ENCODE data around the gene MSX2. TPM values are rescaled to one million over a fixed set of nuclear protein-coding genes. Genes with fewer than 3 reads are reported as not detected.

Gene MSX2
- total and polyA plus RNA-seq, 2 donors (not counting 1 experiment from before 2014, with no cell fraction given) = not detected

- ATAC-seq (ENCODE audit: low read depth) (no peak), DNase-seq (no peak)
- peaks cover 3% of the 10 kb centered on the region for H3K9me3 Mint-ChIP-seq (ENCODE audit: insufficient read depth)
- Histone ChIP-seq H3K36me3 (replicated peaks in 1 of 2; ENCODE audit: control extremely low read depth in 1 of 2, control insufficient read depth in 1 of 2, extremely low read depth in 1 of 2, insufficient read depth in 2 of 2, low read length in 1 of 2) (no peaks in the 10 kb centered on the region), H4K20me1 (ENCODE audit: control insufficient read depth, insufficient read depth, low read length, poor library complexity, severe bottlenecking) (no peaks in the 10 kb centered on the region), H3K4me2 (replicated peaks; ENCODE audit: low read depth, low read length, poor library complexity, severe bottlenecking) (no peak overlapping the region), H3K79me2 (ENCODE audit: control insufficient read depth, insufficient read depth, low read length) (no peaks in the 10 kb centered on the region), H3K27me3 (replicated peaks in 1 of 4; ENCODE audit: control extremely low read depth in 1 of 4, control insufficient read depth in 3 of 4, insufficient read depth in 4 of 4, low read length in 3 of 4) (peaks cover 0 to 44% (median 19%) of the 10 kb centered on the region in 4 experiments), H3K9me3 (ENCODE audit: control extremely low read depth in 1 of 3, control insufficient read depth in 2 of 3, insufficient read depth in 1 of 3, low read length in 2 of 3) (peaks cover 0 to 25% (median 0%) of the 10 kb centered on the region in 3 donors), H3K9ac (ENCODE audit: low read length) (no peak overlapping the region), H3K27ac (ENCODE audit: low read length in 2 of 2) (no peak overlapping the region), H2AFZ (ENCODE audit: insufficient read depth, low read depth, low read length, poor library complexity, severe bottlenecking) (no peak overlapping the region), H3K4me1 (ENCODE audit: control insufficient read depth in 2 of 2, insufficient read depth in 2 of 2, low read length in 2 of 2) (no peaks in the 10 kb centered on the region), H3K4me3 (ENCODE audit: control extremely low read depth in 1 of 5, extremely low read depth in 1 of 5, insufficient read depth in 1 of 5, low read depth in 2 of 5, low read length in 4 of 5) (no peak overlapping the region)
- H3K27ac Mint-ChIP-seq = no peak overlapping the region
- TF ChIP-seq CTCF (IDR thresholded peaks at IDR 0.05) (no peak), EZH2 (IDR thresholded peaks at IDR 0.05; ENCODE audit: borderline replicate concordance, insufficient read depth, low read depth, low read length, poor library complexity, severe bottlenecking) (no peak)
- intact Hi-C loops (cut with micrococcal nuclease) = no loop called here
- ChIA-PET POLR2A (no interaction called here), CTCF (no interaction called here)
- peaks cover 56% of the 10 kb centered on the region for H3K27me3 Mint-ChIP-seq
- 75% methylated on average over 1 of the region's 1 CpG for WGBS (ENCODE audit: insufficient coverage)
- no peak overlapping the region for H3K4me3 Mint-ChIP-seq
- no peaks in the 10 kb centered on the region for H3K4me1 Mint-ChIP-seq
Measured at GRCh38 chr5:174736777-174737176, 12.4 kb downstream of the MSX2 start.

DNA sequence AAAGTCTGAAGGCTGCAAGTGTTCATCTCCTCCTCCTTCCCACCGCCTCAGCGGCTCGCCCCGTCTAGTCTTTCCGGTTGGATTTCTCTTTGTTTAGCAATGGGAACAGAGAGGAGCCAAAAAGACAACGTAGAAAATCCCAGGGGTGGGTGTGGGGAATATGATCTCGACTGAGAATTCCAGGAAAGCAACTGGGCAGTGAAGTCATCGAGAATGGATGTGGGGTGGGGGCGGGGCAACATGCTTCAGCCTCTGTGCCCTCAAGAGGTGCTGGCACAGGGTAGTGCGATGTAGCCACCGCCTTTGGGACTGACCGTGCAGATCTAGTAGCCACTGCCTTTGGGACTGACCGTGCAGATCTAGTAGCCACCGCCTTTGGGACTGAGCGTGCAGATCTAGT lies 12.9 kb downstream of the MSX2 start:
- TF ChIP-seq EZH2 (IDR thresholded peaks at IDR 0.05; ENCODE audit: borderline replicate concordance, insufficient read depth, low read depth, low read length, poor library complexity, severe bottlenecking) = no peak
- TF ChIP-seq CTCF (IDR thresholded peaks at IDR 0.05) = no peak
- WGBS (ENCODE audit: insufficient coverage) = 46% methylated on average over 10 of the region's 15 CpGs
- ChIA-PET POLR2A (no interaction called here), CTCF (no interaction called here)
- no peaks in the 10 kb centered on the region for H3K36me3 ChIP-seq (replicated peaks in 1 of 2; ENCODE audit: control extremely low read depth in 1 of 2, control insufficient read depth in 1 of 2, extremely low read depth in 1 of 2, insufficient read depth in 2 of 2, low read length in 1 of 2)
- peaks cover 0 to 39% (median 17%) of the 10 kb centered on the region in 4 experiments for H3K27me3 ChIP-seq (replicated peaks in 1 of 4; ENCODE audit: control extremely low read depth in 1 of 4, control insufficient read depth in 3 of 4, insufficient read depth in 4 of 4, low read length in 3 of 4)
- peaks cover 0 to 20% (median 0%) of the 10 kb centered on the region in 3 donors for H3K9me3 ChIP-seq (ENCODE audit: control extremely low read depth in 1 of 3, control insufficient read depth in 2 of 3, insufficient read depth in 1 of 3, low read length in 2 of 3)
- intact Hi-C loops (cut with micrococcal nuclease) = no loop called here
- Mint-ChIP-seq H3K4me3 (no peak overlapping the region), H3K4me1 (no peaks in the 10 kb centered on the region), H3K27me3 (peaks cover 56% of the 10 kb centered on the region), H3K9me3 (ENCODE audit: insufficient read depth) (peaks cover 3% of the 10 kb centered on the region), H3K27ac (no peak overlapping the region)
- no peak overlapping the region for H3K4me2 ChIP-seq (replicated peaks; ENCODE audit: low read depth, low read length, poor library complexity, severe bottlenecking)
- DNase-seq (no peak), ATAC-seq (ENCODE audit: low read depth) (no peak)
- no peaks in the 10 kb centered on the region for H3K4me1 ChIP-seq (ENCODE audit: control insufficient read depth in 2 of 2, insufficient read depth in 2 of 2, low read length in 2 of 2)
- no peaks in the 10 kb centered on the region for H3K79me2 ChIP-seq (ENCODE audit: control insufficient read depth, insufficient read depth, low read length)
- H4K20me1 ChIP-seq (ENCODE audit: control insufficient read depth, insufficient read depth, low read length, poor library complexity, severe bottlenecking) = no peaks in the 10 kb centered on the region
- no peak overlapping the region for H3K4me3 ChIP-seq (ENCODE audit: control extremely low read depth in 1 of 5, extremely low read depth in 1 of 5, insufficient read depth in 1 of 5, low read depth in 2 of 5, low read length in 4 of 5)
- H2AFZ ChIP-seq (ENCODE audit: insufficient read depth, low read depth, low read length, poor library complexity, severe bottlenecking) = no peak overlapping the region
- no peak overlapping the region for H3K9ac ChIP-seq (ENCODE audit: low read length)
- no peak overlapping the region for H3K27ac ChIP-seq (ENCODE audit: low read length in 2 of 2)
